HepG2 (cell line): ENCODE data around the gene NDUFAF3. TPM values are rescaled to one million over a fixed set of nuclear protein-coding genes. Genes with fewer than 3 reads are reported as not detected.

ENCODE experiments used
- HIVEP1 ChIP-seq: sonication (generic); formaldehyde crosslinking; IDR thresholded peaks from 2 replicates; pipeline ENCODE4 v1.4.0; 2020; ENCODE audit warnings: mild to moderate bottlenecking, missing genetic modification reagents
- HNRNPL ChIP-seq: fragments of 200-400 bp; formaldehyde crosslinking; IDR thresholded peaks from 2 replicates; pipeline ENCODE4 v1.6.1; 2017; ENCODE audit warnings: mild to moderate bottlenecking, low read depth, low read length
- KLF9 ChIP-seq: IDR thresholded peaks from 2 replicates; pipeline ENCODE4 v1.6.1; 2016; ENCODE audit warnings: low read depth
- PHF8 ChIP-seq: sonication (generic); formaldehyde crosslinking; IDR thresholded peaks from 2 replicates; pipeline ENCODE4 v1.5.0; 2020; ENCODE audit warnings: missing genetic modification reagents
- PRDM10 ChIP-seq: sonication (generic); formaldehyde crosslinking; IDR thresholded peaks from 2 replicates; pipeline ENCODE4 v1.4.0; 2020; ENCODE audit warnings: low read depth, missing genetic modification reagents
- PRDM15 ChIP-seq: sonication (generic); formaldehyde crosslinking; IDR thresholded peaks from 2 replicates; pipeline ENCODE4 v1.4.0; 2020; ENCODE audit warnings: missing genetic modification reagents
- SP140L ChIP-seq: sonication (generic); formaldehyde crosslinking; IDR thresholded peaks from 2 replicates; pipeline ENCODE4 v1.4.0; 2020; ENCODE audit warnings: missing genetic modification reagents, borderline replicate concordance
- STAT5B ChIP-seq: sonication (generic); formaldehyde crosslinking; IDR thresholded peaks from 2 replicates; pipeline ENCODE4 v1.4.0; 2020; ENCODE audit warnings: missing genetic modification reagents
- TEAD3 ChIP-seq: optimal IDR thresholded peaks from 2 replicates; pipeline ENCODE3; 2016; ENCODE audit warnings: borderline replicate concordance
- ZFYVE20 ChIP-seq: sonication (generic); formaldehyde crosslinking; IDR thresholded peaks from 2 replicates; pipeline ENCODE4 v1.8.0; 2023; ENCODE audit warnings: low read depth, mild to moderate bottlenecking, moderate library complexity, missing genetic modification reagents, borderline replicate concordance
- ZMYM4 ChIP-seq: sonication (generic); formaldehyde crosslinking; IDR thresholded peaks from 2 replicates; pipeline ENCODE4 v1.8.1; 2023; ENCODE audit warnings: mild to moderate bottlenecking, missing genetic modification reagents
- ZNF33A ChIP-seq: sonication (generic); formaldehyde crosslinking; IDR thresholded peaks from 2 replicates; pipeline ENCODE4 v1.5.1; 2020; ENCODE audit warnings: missing genetic modification reagents, mild to moderate bottlenecking, moderate library complexity, borderline replicate concordance
- ZNF343 ChIP-seq: sonication (generic); formaldehyde crosslinking; IDR thresholded peaks from 2 replicates; pipeline ENCODE4 v1.4.0; 2020; ENCODE audit warnings: mild to moderate bottlenecking, missing genetic modification reagents
- ZNF354B ChIP-seq: sonication (generic); formaldehyde crosslinking; IDR thresholded peaks from 2 replicates; pipeline ENCODE4 v1.8.0; 2022; ENCODE audit warnings: mild to moderate bottlenecking, missing genetic modification reagents
- ZNF547 ChIP-seq: sonication (generic); formaldehyde crosslinking; IDR thresholded peaks from 2 replicates; pipeline ENCODE4 v1.5.1; 2020; ENCODE audit warnings: mild to moderate bottlenecking, missing genetic modification reagents
- ZNF605 ChIP-seq: sonication (generic); formaldehyde crosslinking; IDR thresholded peaks from 2 replicates; pipeline ENCODE4 v1.8.0; 2022; ENCODE audit warnings: mild to moderate bottlenecking, missing genetic modification reagents
- ZNF619 ChIP-seq: sonication (generic); formaldehyde crosslinking; IDR thresholded peaks from 2 replicates; pipeline ENCODE4 v1.4.0; 2020; ENCODE audit warnings: mild to moderate bottlenecking, missing genetic modification reagents
- ZSCAN21 ChIP-seq: sonication (generic); formaldehyde crosslinking; IDR thresholded peaks from 2 replicates; pipeline ENCODE4 v1.8.0; 2022; ENCODE audit warnings: mild to moderate bottlenecking, missing genetic modification reagents, moderate library complexity, borderline replicate concordance
- polyA plus RNA-seq, 8 experiments: library from polyadenylated mRNA; depleted of rRNA in 3 of 8; stranded (reverse) in 7 of 8; unstranded in 1 of 8; fragments of >200 nt; fragmentation: Illumina TruSeq in 4 of 8; extraction: Trizol in 4 of 8; gene quantifications; 2 replicates each; pipeline versions ENCODE4 v1.2.1 to v1.2.3, GENCODE V29; 2011 to 2016; ENCODE audit warnings: low read depth in 4 of 8, missing spikeins in 1 of 8, mixed read lengths in 1 of 8; ENCODE audit not compliant: insufficient read depth in 1 of 8
- total RNA-seq, 5 experiments: library from RNA; depleted of rRNA; stranded (reverse); fragments of >200 nt; fragmentation: Illumina TruSeq; extraction: Trizol; gene quantifications; 2 replicates each; pipeline ENCODE4 v1.2.3, GENCODE V29; 2016; ENCODE audit warnings: low read depth in 1 of 5
- TF ChIP-seq, protein P1 (sequence below), 2 experiments: sonication (generic) in 1 of 2; formaldehyde crosslinking in 1 of 2; IDR thresholded peaks; 2 replicates each; pipeline versions ENCODE4 v1.5.1 to v1.6.1; 2011 to 2020; ENCODE audit warnings: borderline replicate concordance in 1 of 2, low read depth in 1 of 2, low read length in 1 of 2, mild to moderate bottlenecking in 1 of 2, missing genetic modification reagents in 1 of 2, moderate library complexity in 1 of 2
- TF ChIP-seq, protein P2 (sequence below): IDR thresholded peaks from 2 replicates; pipeline ENCODE4 v1.6.1; 2012; ENCODE audit warnings: inconsistent platforms

Gene NDUFAF3
- total and polyA plus RNA-seq, 2 of the 13 experiments (the other 11 are each of a cell fraction or from before 2014, with no cell fraction given): 39.0 to 50.0 TPM

DNA sequence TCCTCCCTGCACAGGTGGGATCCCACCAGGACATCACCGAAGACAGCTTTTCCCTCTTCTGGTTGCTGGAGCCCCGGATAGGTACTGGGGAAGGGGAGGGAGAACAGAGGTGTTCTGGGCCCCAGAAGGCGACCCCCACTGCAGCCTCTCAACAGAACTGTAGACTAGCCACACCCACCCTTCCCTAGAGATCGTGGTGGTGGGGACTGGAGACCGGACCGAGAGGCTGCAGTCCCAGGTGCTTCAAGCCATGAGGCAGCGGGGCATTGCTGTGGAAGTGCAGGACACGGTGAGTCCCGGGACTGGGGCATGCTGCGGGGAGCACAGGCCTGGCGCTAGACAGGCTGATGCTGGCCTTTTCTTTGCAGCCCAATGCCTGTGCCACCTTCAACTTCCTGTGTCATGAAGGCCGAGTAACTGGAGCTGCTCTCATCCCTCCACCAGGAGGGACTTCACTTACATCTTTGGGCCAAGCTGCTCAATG, 809 bp downstream of the NDUFAF3 start (continued):
- TF ChIP-seq ZNF605 (CRISPR knock-in tag) (no peak), ZNF33A (CRISPR knock-in tag) (no peak), ZNF619 (CRISPR knock-in tag) (no peak), PHF8 (CRISPR knock-in tag) (no peak), HIVEP1 (CRISPR knock-in tag) (no peak), PRDM15 (CRISPR knock-in tag) (no peak), ZNF343 (CRISPR knock-in tag) (no peak), ZFYVE20 (CRISPR knock-in tag) (no peak), STAT5B (CRISPR knock-in tag) (no peak), ZNF354B (CRISPR knock-in tag) (no peak), ZNF547 (CRISPR knock-in tag) (no peak), KLF9 (0 out of 2 replicates have a peak, but pooled peaks have one; percentile 21), SP140L (CRISPR knock-in tag) (no peak), PRDM10 (CRISPR knock-in tag) (no peak), HNRNPL (0 out of 2 replicates have a peak, but pooled peaks have one; percentile 26), ZMYM4 (CRISPR knock-in tag) (no peak), TEAD3 (CRISPR knock-in tag) (peak; percentile 33), ZSCAN21 (CRISPR knock-in tag) (no peak)
- TF ChIP-seq, protein P1, sequence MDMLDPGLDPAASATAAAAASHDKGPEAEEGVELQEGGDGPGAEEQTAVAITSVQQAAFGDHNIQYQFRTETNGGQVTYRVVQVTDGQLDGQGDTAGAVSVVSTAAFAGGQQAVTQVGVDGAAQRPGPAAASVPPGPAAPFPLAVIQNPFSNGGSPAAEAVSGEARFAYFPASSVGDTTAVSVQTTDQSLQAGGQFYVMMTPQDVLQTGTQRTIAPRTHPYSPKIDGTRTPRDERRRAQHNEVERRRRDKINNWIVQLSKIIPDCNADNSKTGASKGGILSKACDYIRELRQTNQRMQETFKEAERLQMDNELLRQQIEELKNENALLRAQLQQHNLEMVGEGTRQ (IDR thresholded peaks at IDR 0.05; ENCODE audit: low read depth, low read length): no peak
- TF ChIP-seq, protein P1 (CRISPR knock-in tag; IDR thresholded peaks at IDR 0.05; ENCODE audit: borderline replicate concordance): no peak
- TF ChIP-seq, protein P2, sequence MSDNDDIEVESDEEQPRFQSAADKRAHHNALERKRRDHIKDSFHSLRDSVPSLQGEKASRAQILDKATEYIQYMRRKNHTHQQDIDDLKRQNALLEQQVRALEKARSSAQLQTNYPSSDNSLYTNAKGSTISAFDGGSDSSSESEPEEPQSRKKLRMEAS: peak; percentile 20; the same call in 1 of the 2 replicates
